Measurements from ENCODE around the gene TYW1B.
"Not testable (repeated sequence)": the region's sequence is repeated elsewhere in the genome, so short reads cannot be mapped to it uniquely, and the experiment has no call there.

GRCh38 chr7:72604771-72605611, 223.0 kb downstream of the TYW1B start:
- TF ChIP-seq EZH2 (IDR thresholded peaks at IDR 0.05; ENCODE audit: low read length, unreplicated experiment); CTCF (conservative IDR thresholded peaks at IDR 0.05; ENCODE audit: low read depth, low read length): not testable (repeated sequence)

Measured in PC-3 (cell line).